Ovary (tissue), 9 donors: Measurements from ENCODE around the gene PARP16. TPM values are rescaled to one million over a fixed set of nuclear protein-coding genes. Genes with fewer than 3 reads are reported as not detected.
A peak's percentile ranks its signal among the peaks of the same experiment; 100 is the strongest.

Source experiments
- DNase-seq, 5 donors: peaks; one replicate each; pipeline ENCODE4 v3.0.0-alpha.2; 2019 to 2020
- H3K27ac ChIP-seq, 2 donors: fragments of 200-600 bp; one replicate each; pipeline versions ENCODE4 v1.5.1 to v1.8.0; 2019 to 2022
- H3K27me3 ChIP-seq: fragments of 200-600 bp; one replicate; pipeline ENCODE4 v1.8.0; 2022
- H3K36me3 ChIP-seq: fragments of 200-600 bp; sonication (generic); one replicate; pipeline ENCODE4 v1.5.1; 2019
- H3K4me1 ChIP-seq: one replicate; pipeline ENCODE4 v1.8.1; 2013; ENCODE audit warnings: mild to moderate bottlenecking, moderate library complexity; ENCODE audit not compliant: insufficient read depth
- H3K4me3 ChIP-seq: fragments of 200-600 bp; sonication (generic); one replicate; pipeline ENCODE4 v1.5.1; 2017
- H3K9me3 ChIP-seq, 2 donors: fragments of 200-600 bp in 1 of 2; sonication (generic) in 1 of 2; one replicate each; pipeline versions ENCODE4 v1.5.1 to v1.8.1; 2013 to 2019; ENCODE audit warnings: mild to moderate bottlenecking in 1 of 2, moderate library complexity in 1 of 2
- CTCF ChIP-seq, 3 donors: fragments of 450-650 bp in 2 of 3; fragments of 200-600 bp in 1 of 3; IDR thresholded peaks; one replicate each; pipeline versions ENCODE4 v1.5.1 to v1.8.0; 2016 to 2022; ENCODE audit warnings: antibody characterized with exemption in 3 of 3, mild to moderate bottlenecking in 1 of 3
- EP300 ChIP-seq: sonication (generic); formaldehyde crosslinking; IDR thresholded peaks from one replicate; pipeline ENCODE4 v1.6.1; 2017; ENCODE audit warnings: antibody characterized with exemption
- POLR2A ChIP-seq: fragments of 450-650 bp; IDR thresholded peaks from one replicate; pipeline ENCODE4 v1.6.1; 2017; ENCODE audit warnings: antibody characterized with exemption, mild to moderate bottlenecking, moderate library complexity
- WGBS, 3 donors: extraction: QIAGEN DNeasy Blood & Tissue Kit in 1 of 3; methylation state at CpG; one replicate each; pipeline versions ENCODE4 v1.1.5 to v1.1.7; 2013 to 2017; 5-methylcytosine and 5-hydroxymethylcytosine counted together
- intact Hi-C, 4 donors: fragments of 100-400 bp; cut with DNase I; formaldehyde crosslinking; loops; one replicate each; pipeline versions ENCODE4 v1.11.0 to v1.15.1; 2022 to 2023
- polyA plus RNA-seq, 2 donors: library from polyadenylated mRNA; stranded (reverse); fragments of 200-250 nt in 1 of 2; fragments of 350-450 nt in 1 of 2; fragmentation: Illumina TruSeq in 1 of 2; extraction: RNeasy Lipid Tissue Mini Kit (QIAGEN cat#74804) in 1 of 2; gene quantifications; one replicate each; pipeline ENCODE4 v1.2.3, GENCODE V29; 2013 to 2014
- total RNA-seq, 7 donors: library from RNA; depleted of rRNA in 2 of 7; stranded (reverse); fragments of >200 nt in 2 of 7; fragmentation: NEBNext Ultra II Directional in 3 of 7; extraction: Animal tissue kit (Norgen Biotek cat#: 25700) in 3 of 7; gene quantifications; one replicate each; pipeline versions ENCODE4 v1.1.0 to v1.2.4, GENCODE V29; 2016 to 2023
- donor health status: DM: no; HTN: no; CAD: no; lungs with moderate emphysema.
- donor health status: DM: no; HTN: no; CAD: no.
- donor health status: Bipolar disorder and iron deficiency.
- donor health status: DM: yes; HTN: yes; CAD: no.
- donor health status: DM: no; HTN: no; CAD: no.
- donor health status: DM: yes; HTN: yes; CAD: no.

The PARP16 gene
- total and polyA plus RNA-seq, 9 donors: 8.8 to 20.2 (median 13.4) TPM

GRCh38 chr15:65323071-65323511 is 36.4 kb upstream of the PARP16 start:
- H3K27ac ChIP-seq: no peak overlapping the region
- H3K4me3 ChIP-seq: no peak overlapping the region
- H3K27me3 ChIP-seq: no peaks in the 10 kb centered on the region
- H3K9me3 ChIP-seq: no peaks in the 10 kb centered on the region
- H3K4me1 ChIP-seq: peaks cover 3% of the 10 kb centered on the region
- WGBS, 3 donors: 3 to 9% (median 4%) methylated on average over 7 to 9 of the region's 9 CpGs
- DNase-seq: peak; percentile 49 to 75 (median 68)
- TF ChIP-seq POLR2A (no peak), EP300 (no peak), CTCF (IDR thresholded peaks at IDR 0.05) (no peak)
- intact Hi-C loops: loop anchor here in 2 of 4 donors (5.0 kb wide), 1 partner anchor 59 kb away; no protein-coding TSS in a partner anchor
- no peaks in the 10 kb centered on the region for H3K36me3 ChIP-seq

- no peak overlapping the region for H3K27ac ChIP-seq
- 38 to 41% (median 38%) methylated on average over 5 of the region's 5 CpGs for WGBS, 3 donors
- TF ChIP-seq POLR2A: no peak
- peak; percentile 88 to 92 (median 91) for TF ChIP-seq CTCF (IDR thresholded peaks at IDR 0.05)
- H3K27me3 ChIP-seq: no peaks in the 10 kb centered on the region
- peaks cover 3% of the 10 kb centered on the region for H3K4me1 ChIP-seq
- no peaks in the 10 kb centered on the region for H3K36me3 ChIP-seq
- DNase-seq: peak; percentile 71 to 86 (median 85)
- intact Hi-C loops: loop anchor here in 2 of 4 donors (2.0 kb wide), 1 partner anchor 66 kb away; no protein-coding TSS in a partner anchor
- no peaks in the 10 kb centered on the region for H3K9me3 ChIP-seq
- H3K4me3 ChIP-seq: no peak overlapping the region
These were observed 32.2 kb upstream of the PARP16 start for GRCh38 chr15:65318870-65319356.

- Histone ChIP-seq H3K27ac (peak overlapping the region in 1 of 2 donors; percentile 52), H3K4me3 (no peak overlapping the region), H3K9me3 (no peaks in the 10 kb centered on the region), H3K36me3 (no peaks in the 10 kb centered on the region), H3K27me3 (no peaks in the 10 kb centered on the region), H3K4me1 (no peaks in the 10 kb centered on the region)
- WGBS, 3 donors: 48 to 52% (median 50%) methylated on average over 11 of the region's 11 CpGs
- TF ChIP-seq CTCF (IDR thresholded peaks at IDR 0.05) (no peak), EP300 (no peak), POLR2A (no peak)
- intact Hi-C loops: no loop called here
- DNase-seq: peak in 3 of 5 donors; percentile 51 to 67 (median 56)
These were observed 25.8 kb upstream of the PARP16 start for GRCh38 chr15:65312400-65312916.

GRCh38 chr15:65311760-65312159 is 25.1 kb upstream of the PARP16 start:
- Histone ChIP-seq H3K4me3 (no peak overlapping the region), H3K4me1 (no peaks in the 10 kb centered on the region), H3K27me3 (no peaks in the 10 kb centered on the region), H3K36me3 (no peaks in the 10 kb centered on the region), H3K27ac (no peak overlapping the region), H3K9me3 (no peaks in the 10 kb centered on the region)
- no peak for DNase-seq
- intact Hi-C loops: no loop called here
- 62 to 66% (median 65%) methylated on average over 3 of the region's 3 CpGs for whole genome bisulfite sequencing, 3 donors
- TF ChIP-seq POLR2A (no peak), EP300 (no peak), CTCF (IDR thresholded peaks at IDR 0.05) (no peak)
